Astrocyte (in vitro differentiated cells and primary cell): ENCODE results near the gene SNX30. TPM values are rescaled to one million over a fixed set of nuclear protein-coding genes. Genes with fewer than 3 reads are reported as not detected.

Experiments
- DNase-seq: peaks from one replicate; pipeline ENCODE4 v3.0.0-alpha.2; 2010; ENCODE audit warnings: low read depth
- FAIRE-seq: peaks from 2 replicates; lab custom pipeline; 2011; peaks lifted over from hg19 to GRCh38; lab: Jason Lieb, UNC
- H2AFZ ChIP-seq: 2 replicates; pipeline ENCODE4 v1.6.0; 2012; ENCODE audit warnings: low read depth, low read length, inconsistent platforms
- H3K27ac ChIP-seq: 2 replicates; pipeline ENCODE4 v1.5.1; 2011; ENCODE audit warnings: low read depth, low read length, inconsistent platforms
- H3K27me3 ChIP-seq: 2 replicates; pipeline ENCODE4 v1.6.0; 2011; ENCODE audit warnings: low read length, inconsistent platforms; ENCODE audit not compliant: insufficient read depth
- H3K36me3 ChIP-seq: 2 replicates; pipeline ENCODE4 v1.5.1; 2011; ENCODE audit warnings: low read length, inconsistent platforms; ENCODE audit not compliant: insufficient read depth
- H3K4me1 ChIP-seq: 2 replicates; pipeline ENCODE4 v1.5.1; 2011; ENCODE audit warnings: low read length, inconsistent platforms; ENCODE audit not compliant: insufficient read depth
- H3K4me2 ChIP-seq: 2 replicates; pipeline ENCODE4 v1.6.0; 2012; ENCODE audit warnings: low read length, inconsistent platforms
- H3K4me3 ChIP-seq: 2 replicates; pipeline ENCODE4 v1.5.1; 2011; ENCODE audit warnings: low read depth, mild to moderate bottlenecking, low read length, inconsistent platforms; ENCODE audit not compliant: insufficient read depth
- H3K79me2 ChIP-seq: 2 replicates; pipeline ENCODE4 v1.6.0; 2012; ENCODE audit warnings: mild to moderate bottlenecking, low read length, inconsistent platforms; ENCODE audit not compliant: insufficient read depth
- H3K9ac ChIP-seq: 2 replicates; pipeline ENCODE4 v1.6.0; 2012; ENCODE audit warnings: mild to moderate bottlenecking, low read length, inconsistent platforms
- H3K9me3 ChIP-seq: 2 replicates; pipeline ENCODE4 v1.5.1; 2012; ENCODE audit warnings: low read depth, mild to moderate bottlenecking, low read length, inconsistent platforms; ENCODE audit not compliant: insufficient read depth
- H4K20me1 ChIP-seq: 2 replicates; pipeline ENCODE4 v1.6.0; 2012; ENCODE audit warnings: low read length, inconsistent platforms; ENCODE audit not compliant: insufficient read depth
- H3K27ac Mint-ChIP-seq: one replicate; pipeline ENCODE4 v1.8.0; 2021; ENCODE audit warnings: mild to moderate bottlenecking, mixed read lengths; ENCODE audit not compliant: unreplicated experiment
- H3K27me3 Mint-ChIP-seq: one replicate; pipeline ENCODE4 v1.8.0; 2021; ENCODE audit warnings: low read depth, mixed read lengths; ENCODE audit not compliant: unreplicated experiment
- H3K36me3 Mint-ChIP-seq: one replicate; pipeline ENCODE4 v1.8.0; 2021; ENCODE audit warnings: low read depth, mixed read lengths; ENCODE audit not compliant: unreplicated experiment
- H3K4me1 Mint-ChIP-seq: one replicate; pipeline ENCODE4 v1.8.0; 2021; ENCODE audit warnings: low read depth, mixed read lengths; ENCODE audit not compliant: unreplicated experiment
- H3K4me3 Mint-ChIP-seq: one replicate; pipeline ENCODE4 v1.8.0; 2021; ENCODE audit warnings: mild to moderate bottlenecking, moderate library complexity, mixed read lengths; ENCODE audit not compliant: unreplicated experiment
- H3K9me3 Mint-ChIP-seq: one replicate; pipeline ENCODE4 v1.8.0; 2021; ENCODE audit warnings: mild to moderate bottlenecking, mixed read lengths; ENCODE audit not compliant: unreplicated experiment
- CTCF ChIP-seq: IDR thresholded peaks from 2 replicates; pipeline ENCODE4 v1.5.1; 2011; ENCODE audit warnings: low read depth, mild to moderate bottlenecking, inconsistent platforms, low read length, moderate library complexity; ENCODE audit not compliant: insufficient read depth
- EZH2 ChIP-seq: IDR thresholded peaks from 2 replicates; pipeline ENCODE4 v1.6.1; 2012; ENCODE audit warnings: mild to moderate bottlenecking, low read length, inconsistent platforms; ENCODE audit not compliant: insufficient read depth
- total RNA-seq: library from RNA; stranded (reverse); gene quantifications from 2 replicates; pipeline ENCODE4 v1.2.1, GENCODE V29; 2021

The SNX30 gene
- total RNA-seq, 1 donor from 2014 or later, result 12.8 TPM

- H3K9ac ChIP-seq, result no peak overlapping the region
- no peak overlapping the region for H3K27ac ChIP-seq
- H3K4me2 ChIP-seq, result no peak overlapping the region
- H3K79me2 ChIP-seq, result peaks cover 21% of the 10 kb centered on the region
- no peak overlapping the region for H3K4me3 Mint-ChIP-seq
- TF ChIP-seq EZH2 (no peak), CTCF (peak; percentile 37)
- no peaks in the 10 kb centered on the region for H3K9me3 ChIP-seq
- H3K36me3 ChIP-seq, result no peaks in the 10 kb centered on the region
- no peaks in the 10 kb centered on the region for H3K4me1 ChIP-seq
- H4K20me1 ChIP-seq, result peaks cover 23% of the 10 kb centered on the region
- DNase-seq, result peak; percentile 26
- peaks cover 29% of the 10 kb centered on the region for H3K4me1 Mint-ChIP-seq
- no peak overlapping the region for H2AFZ ChIP-seq
- H3K27me3 Mint-ChIP-seq, result no peaks in the 10 kb centered on the region
- no peak for FAIRE-seq
- H3K27me3 ChIP-seq, result no peaks in the 10 kb centered on the region
- H3K4me3 ChIP-seq, result no peak overlapping the region
- no peaks in the 10 kb centered on the region for H3K36me3 Mint-ChIP-seq
- H3K27ac Mint-ChIP-seq, result no peak overlapping the region
- H3K9me3 Mint-ChIP-seq, result no peaks in the 10 kb centered on the region
These were observed 42.8 kb downstream of the SNX30 start for GRCh38 chr9:112793213-112793810.

- no peak for TF ChIP-seq EZH2
- TF ChIP-seq CTCF, result no peak
- Histone ChIP-seq H3K9me3 (no peaks in the 10 kb centered on the region), H2AFZ (no peak overlapping the region), H3K4me1 (no peaks in the 10 kb centered on the region), H3K4me2 (no peak overlapping the region), H3K4me3 (no peak overlapping the region), H3K27ac (no peak overlapping the region), H4K20me1 (peaks cover 23% of the 10 kb centered on the region), H3K27me3 (no peaks in the 10 kb centered on the region), H3K36me3 (no peaks in the 10 kb centered on the region), H3K9ac (no peak overlapping the region), H3K79me2 (peaks cover 17% of the 10 kb centered on the region)
- no peaks in the 10 kb centered on the region for H3K36me3 Mint-ChIP-seq
- peaks cover 17% of the 10 kb centered on the region for H3K4me1 Mint-ChIP-seq
- H3K27ac Mint-ChIP-seq, result no peak overlapping the region
- FAIRE-seq (no peak), DNase-seq (no peak)
- no peaks in the 10 kb centered on the region for H3K27me3 Mint-ChIP-seq
- no peaks in the 10 kb centered on the region for H3K9me3 Mint-ChIP-seq
- no peak overlapping the region for H3K4me3 Mint-ChIP-seq
These were observed 44.2 kb downstream of the SNX30 start for GRCh38 chr9:112794731-112795130.

GRCh38 chr9:112795921-112796320, 45.4 kb downstream of the SNX30 start:
- no peaks in the 10 kb centered on the region for H3K27me3 ChIP-seq
- H3K4me1 Mint-ChIP-seq, result peaks cover 7% of the 10 kb centered on the region
- FAIRE-seq (no peak), DNase-seq (peak; percentile 59)
- no peak overlapping the region for H3K4me3 Mint-ChIP-seq
- H3K27ac ChIP-seq, result no peak overlapping the region
- H3K4me2 ChIP-seq, result no peak overlapping the region
- H3K9me3 Mint-ChIP-seq, result no peaks in the 10 kb centered on the region
- H3K79me2 ChIP-seq, result peaks cover 17% of the 10 kb centered on the region
- peaks cover 23% of the 10 kb centered on the region for H4K20me1 ChIP-seq
- H2AFZ ChIP-seq, result no peak overlapping the region
- H3K27ac Mint-ChIP-seq, result no peak overlapping the region
- H3K4me1 ChIP-seq, result no peaks in the 10 kb centered on the region
- H3K9ac ChIP-seq, result no peak overlapping the region
- H3K4me3 ChIP-seq, result no peak overlapping the region
- no peaks in the 10 kb centered on the region for H3K27me3 Mint-ChIP-seq
- H3K9me3 ChIP-seq, result no peaks in the 10 kb centered on the region
- H3K36me3 Mint-ChIP-seq, result no peaks in the 10 kb centered on the region
- TF ChIP-seq EZH2 (no peak), CTCF (no peak)
- no peaks in the 10 kb centered on the region for H3K36me3 ChIP-seq
